Stomach (tissue), 9 donors: ENCODE data around the gene RNASE4. TPM values are rescaled to one million over a fixed set of nuclear protein-coding genes. Genes with fewer than 3 reads are reported as not detected.

ENCODE experiments used
- DNase-seq, 2 donors: peaks; one replicate each; pipeline versions ENCODE4 v3.0.0 to v3.0.0-alpha.2; 2013 to 2019
- H3K27ac ChIP-seq, 5 donors: fragments of 200-600 bp in 4 of 5; sonication (generic) in 4 of 5; one replicate each; pipeline ENCODE4 v1.5.1; 2013 to 2019; ENCODE audit warnings: mild to moderate bottlenecking in 1 of 5, moderate library complexity in 1 of 5
- H3K27me3 ChIP-seq, 3 donors: fragments of 200-600 bp; sonication (generic); one replicate each; pipeline ENCODE4 v1.5.1; 2017 to 2019; ENCODE audit warnings: mixed run types in 1 of 3
- H3K36me3 ChIP-seq, 4 donors: fragments of 200-600 bp; sonication (generic); 1 replicate in 3 of 4; 2 replicates in 1 of 4; pipeline ENCODE4 v1.5.1; 2016 to 2019
- H3K4me1 ChIP-seq, 4 donors: fragments of 200-600 bp; sonication (generic); one replicate each; pipeline ENCODE4 v1.5.1; 2016 to 2019
- H3K4me3 ChIP-seq, 4 donors: fragments of 200-600 bp; sonication (generic) in 3 of 4; one replicate each; pipeline ENCODE4 v1.5.1; 2016 to 2019; ENCODE audit warnings: mild to moderate bottlenecking in 1 of 4
- H3K9me3 ChIP-seq, 4 donors: fragments of 200-600 bp; sonication (generic); one replicate each; pipeline ENCODE4 v1.5.1; 2016 to 2019
- EP300 ChIP-seq: sonication (generic); formaldehyde crosslinking; IDR thresholded peaks from one replicate; pipeline ENCODE4 v1.6.1; 2017; ENCODE audit warnings: antibody characterized with exemption
- POLR2A ChIP-seq, 4 donors: fragments of 450-650 bp; IDR thresholded peaks; one replicate each; pipeline ENCODE4 v1.6.1; 2016; ENCODE audit warnings: antibody characterized with exemption in 4 of 4, control low read depth in 2 of 4, mild to moderate bottlenecking in 1 of 4, moderate library complexity in 1 of 4
- POLR2AphosphoS5 ChIP-seq, 3 donors: sonication (generic); formaldehyde crosslinking; IDR thresholded peaks; one replicate each; pipeline ENCODE4 v1.6.1; 2016; ENCODE audit warnings: antibody characterized with exemption in 3 of 3
- WGBS, 5 donors: extraction: QIAGEN DNeasy Blood & Tissue Kit in 3 of 5; methylation state at CpG; one replicate each; pipeline versions ENCODE4 v1.1.5 to v1.1.7; 2013 to 2018; 5-methylcytosine and 5-hydroxymethylcytosine counted together
- intact Hi-C: fragments of 100-400 bp; cut with DNase I; formaldehyde crosslinking; loops from one replicate; pipeline ENCODE4 v1.15.1; 2023; ENCODE audit warnings: low total_unique reads
- polyA plus RNA-seq, 3 donors: library from polyadenylated mRNA; stranded (reverse); fragments of 200-250 nt; gene quantifications; one replicate each; pipeline ENCODE4 v1.2.3, GENCODE V29; 2013
- total RNA-seq, 5 donors: library from RNA; depleted of rRNA; stranded (reverse); fragments of >200 nt; gene quantifications; one replicate each; pipeline versions ENCODE4 v1.1.0 to v1.2.3, GENCODE V29; 2014 to 2016
- TF ChIP-seq, protein P1 (sequence below), 7 experiments: fragments of 450-650 bp in 4 of 7; fragments of 200-600 bp in 3 of 7; sonication (generic) in 3 of 7; IDR thresholded peaks; one replicate each; pipeline ENCODE4 v1.5.1; 2016 to 2019; ENCODE audit warnings: antibody characterized with exemption in 7 of 7, control low read depth in 2 of 7, mild to moderate bottlenecking in 1 of 7
- donor health status: healthy with polysubstance abuse.
- donor health status: Bipolar disorder and iron deficiency.
- donor health status: healthy.

RNASE4 gene
- total and polyA plus RNA-seq, 8 donors, result 13.4 to 158 (median 58.0) TPM; not detected in 1

DNA sequence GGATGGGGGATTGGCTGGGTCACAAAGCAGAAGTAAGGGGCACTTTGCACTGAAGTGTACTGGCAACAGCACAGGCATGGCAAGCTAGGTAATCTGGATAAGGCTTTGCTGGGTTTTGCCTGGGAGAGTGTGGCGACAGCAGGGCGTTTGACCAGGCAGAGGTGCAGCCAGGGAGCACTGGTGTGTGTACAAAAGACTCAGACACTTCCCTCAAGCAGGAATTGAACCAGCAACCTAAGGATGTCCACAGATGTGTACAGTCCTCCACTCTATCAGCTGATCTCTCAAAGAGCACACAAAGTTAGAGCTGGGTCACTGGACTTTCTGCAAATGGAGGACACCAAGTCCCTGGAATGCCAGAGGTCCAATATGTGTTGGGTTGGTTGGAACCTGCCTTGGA is 15.4 kb upstream of the RNASE4 start:
- Histone ChIP-seq H3K36me3 (no peaks in the 10 kb centered on the region), H3K4me3 (no peak overlapping the region), H3K9me3 (no peaks in the 10 kb centered on the region), H3K27ac (no peak overlapping the region), H3K27me3 (peaks cover 0 to 24% (median 0%) of the 10 kb centered on the region in 3 donors), H3K4me1 (peaks cover 0 to 10% (median 2%) of the 10 kb centered on the region in 4 donors)
- TF ChIP-seq, protein P1, sequence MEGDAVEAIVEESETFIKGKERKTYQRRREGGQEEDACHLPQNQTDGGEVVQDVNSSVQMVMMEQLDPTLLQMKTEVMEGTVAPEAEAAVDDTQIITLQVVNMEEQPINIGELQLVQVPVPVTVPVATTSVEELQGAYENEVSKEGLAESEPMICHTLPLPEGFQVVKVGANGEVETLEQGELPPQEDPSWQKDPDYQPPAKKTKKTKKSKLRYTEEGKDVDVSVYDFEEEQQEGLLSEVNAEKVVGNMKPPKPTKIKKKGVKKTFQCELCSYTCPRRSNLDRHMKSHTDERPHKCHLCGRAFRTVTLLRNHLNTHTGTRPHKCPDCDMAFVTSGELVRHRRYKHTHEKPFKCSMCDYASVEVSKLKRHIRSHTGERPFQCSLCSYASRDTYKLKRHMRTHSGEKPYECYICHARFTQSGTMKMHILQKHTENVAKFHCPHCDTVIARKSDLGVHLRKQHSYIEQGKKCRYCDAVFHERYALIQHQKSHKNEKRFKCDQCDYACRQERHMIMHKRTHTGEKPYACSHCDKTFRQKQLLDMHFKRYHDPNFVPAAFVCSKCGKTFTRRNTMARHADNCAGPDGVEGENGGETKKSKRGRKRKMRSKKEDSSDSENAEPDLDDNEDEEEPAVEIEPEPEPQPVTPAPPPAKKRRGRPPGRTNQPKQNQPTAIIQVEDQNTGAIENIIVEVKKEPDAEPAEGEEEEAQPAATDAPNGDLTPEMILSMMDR (IDR thresholded peaks at IDR 0.05), result no peak
- TF ChIP-seq POLR2AphosphoS5 (IDR thresholded peaks at IDR 0.05), result no peak
- TF ChIP-seq EP300, result no peak
- no peak for TF ChIP-seq POLR2A (IDR thresholded peaks at IDR 0.05)
- intact Hi-C loops, result no loop called here
- DNase-seq, result no peak
- WGBS, 5 donors, result 81 to 91% (median 88%) methylated on average over 2 of the region's 2 CpGs

DNA sequence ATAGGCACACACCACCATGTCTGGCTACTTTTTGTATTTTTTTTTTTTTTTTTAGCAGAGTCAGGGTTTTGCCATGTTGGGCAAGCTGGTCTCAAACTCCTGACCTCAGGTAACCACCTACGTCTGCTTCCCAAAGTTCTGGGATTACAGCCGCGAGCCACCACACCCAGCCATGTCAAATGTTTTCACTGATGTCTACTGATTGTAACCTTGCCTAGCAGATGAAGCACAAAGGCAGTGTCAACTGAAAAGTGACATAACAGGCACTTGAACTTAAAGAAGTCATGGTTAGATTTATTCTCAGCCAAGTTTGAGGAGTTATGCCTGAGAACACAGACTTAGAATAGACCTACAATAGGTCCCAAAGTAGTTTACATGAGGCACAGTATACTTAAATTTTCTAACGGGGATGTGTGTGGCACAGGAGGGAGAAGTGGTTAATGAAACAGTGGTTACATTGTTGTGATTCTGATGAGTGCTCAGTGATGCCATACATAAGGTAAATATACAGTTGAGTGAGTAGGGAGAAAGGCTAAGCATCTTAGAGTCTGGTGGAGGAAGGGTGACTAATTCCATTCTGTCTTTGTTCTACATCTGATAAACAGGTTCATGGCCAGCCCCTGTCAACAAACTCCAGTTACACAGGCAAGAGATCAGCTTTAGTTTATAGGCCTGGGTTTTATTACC is 12.6 kb upstream of the RNASE4 start:
- 32 to 74% (median 52%) methylated on average over 4 of the region's 4 CpGs for WGBS, 5 donors
- intact Hi-C loops, result no loop called here
- H3K27ac ChIP-seq, result no peak overlapping the region
- peaks cover 0 to 10% (median 0%) of the 10 kb centered on the region in 3 donors for H3K27me3 ChIP-seq
- H3K9me3 ChIP-seq, result no peaks in the 10 kb centered on the region
- TF ChIP-seq POLR2A (IDR thresholded peaks at IDR 0.05) (no peak), POLR2AphosphoS5 (IDR thresholded peaks at IDR 0.05) (peak in 1 of 3 donors; percentile 23)
- no peak overlapping the region for H3K4me3 ChIP-seq
- no peaks in the 10 kb centered on the region for H3K36me3 ChIP-seq
- DNase-seq, result peak in 1 of 2 donors; percentile 70
- H3K4me1 ChIP-seq, result peaks cover 0 to 4% (median 0%) of the 10 kb centered on the region in 4 donors

DNA sequence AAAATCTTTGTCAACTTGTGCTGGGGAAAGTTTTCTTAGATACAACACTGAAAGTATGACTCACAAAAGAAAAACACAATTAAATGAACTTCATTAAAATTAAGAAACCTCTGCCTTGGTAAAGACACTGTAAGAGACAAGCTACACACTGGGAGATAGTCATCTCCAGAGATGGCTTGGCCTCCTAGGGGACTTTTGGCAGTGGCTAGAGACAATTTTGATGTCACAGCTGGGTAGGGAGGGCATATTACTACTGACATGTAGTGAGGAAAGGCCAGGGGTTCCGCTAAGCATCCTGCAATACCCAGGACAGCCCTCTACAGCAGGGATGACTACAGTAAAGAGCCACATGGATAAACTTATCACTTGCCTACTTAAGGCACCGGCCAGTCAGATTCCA is 8.7 kb upstream of the RNASE4 start:
- no peak for DNase-seq
- H3K9me3 ChIP-seq, result no peaks in the 10 kb centered on the region

DNA sequence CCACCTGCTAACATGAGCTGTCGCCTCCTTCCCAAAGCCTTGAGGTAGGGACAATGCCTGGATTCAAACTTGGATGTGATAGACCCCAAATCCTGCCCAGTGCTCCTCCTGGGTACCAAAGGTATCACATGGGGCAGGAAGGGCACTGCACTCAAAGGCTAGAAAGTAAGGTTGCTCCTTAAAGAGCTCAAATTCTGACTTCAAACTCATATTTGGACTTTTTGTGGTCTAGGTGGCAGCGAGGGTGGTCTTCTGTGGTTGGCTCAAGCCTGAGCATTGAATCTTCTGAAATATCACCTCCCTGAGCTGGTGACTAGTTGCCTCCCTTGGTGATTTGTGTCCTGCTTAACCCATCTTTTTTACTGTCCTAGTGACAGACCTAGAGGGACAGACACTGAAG is 8.3 kb upstream of the RNASE4 start:
- H3K4me3 ChIP-seq, result no peak overlapping the region
- H3K36me3 ChIP-seq, result no peaks in the 10 kb centered on the region
- H3K27ac ChIP-seq, result no peak overlapping the region
- intact Hi-C loops, result no loop called here
- DNase-seq, result no peak
- TF ChIP-seq POLR2AphosphoS5 (IDR thresholded peaks at IDR 0.05), result no peak
- no peak for TF ChIP-seq POLR2A (IDR thresholded peaks at IDR 0.05)
- TF ChIP-seq, protein P1 (IDR thresholded peaks at IDR 0.05), result no peak
- no peak for TF ChIP-seq EP300
- H3K9me3 ChIP-seq, result no peaks in the 10 kb centered on the region
- H3K27me3 ChIP-seq, result peaks cover 0 to 7% (median 0%) of the 10 kb centered on the region in 3 donors
- 69 to 92% (median 91%) methylated on average over 2 of the region's 2 CpGs for WGBS, 5 donors
- peaks cover 9 to 16% (median 10%) of the 10 kb centered on the region in 4 donors for H3K4me1 ChIP-seq

More for the DNA sequence above, 8.7 kb upstream of the RNASE4 start:
- H3K4me3 ChIP-seq, result no peak overlapping the region
- intact Hi-C loops, result no loop called here
- H3K27me3 ChIP-seq, result peaks cover 0 to 7% (median 0%) of the 10 kb centered on the region in 3 donors
- peaks cover 5 to 12% (median 6%) of the 10 kb centered on the region in 4 donors for H3K4me1 ChIP-seq
- no peak for TF ChIP-seq EP300
- TF ChIP-seq POLR2A (IDR thresholded peaks at IDR 0.05), result no peak
- TF ChIP-seq POLR2AphosphoS5 (IDR thresholded peaks at IDR 0.05), result no peak
- TF ChIP-seq, protein P1 (IDR thresholded peaks at IDR 0.05), result no peak
- no peaks in the 10 kb centered on the region for H3K36me3 ChIP-seq
- WGBS, 5 donors, result 83 to 100% (median 83%) methylated on average over 2 of the region's 2 CpGs
- H3K27ac ChIP-seq, result no peak overlapping the region

DNA sequence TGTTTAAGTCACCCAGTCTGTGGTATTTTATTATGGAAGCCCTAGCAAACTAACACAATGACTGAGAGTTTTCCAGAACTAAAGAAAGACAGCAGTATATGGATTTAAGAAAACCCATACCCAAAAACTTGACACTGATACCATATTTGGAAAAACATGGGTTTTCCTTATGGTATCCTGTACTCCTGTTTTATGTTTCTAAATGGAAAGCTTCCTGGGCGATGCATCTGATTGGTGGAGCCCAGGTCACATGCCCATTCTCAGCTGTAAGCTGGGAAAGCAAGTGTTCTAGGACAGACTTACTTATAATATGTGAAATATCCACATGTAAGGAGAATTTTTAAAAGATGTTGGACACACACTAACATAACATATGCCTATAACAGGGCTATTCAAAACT is 4.5 kb upstream of the RNASE4 start:
- peak in 1 of 2 donors; percentile 57 for DNase-seq
- H3K9me3 ChIP-seq, result no peaks in the 10 kb centered on the region
- intact Hi-C loops, result no loop called here
- no peaks in the 10 kb centered on the region for H3K36me3 ChIP-seq
- no peak for TF ChIP-seq EP300
- H3K27ac ChIP-seq, result peak overlapping the region in 1 of 5 donors; percentile 100
- no peak overlapping the region for H3K4me3 ChIP-seq
- 89 to 100% (median 95%) methylated on average over 1 of the region's 1 CpG for WGBS, 5 donors
- peaks cover 9 to 26% (median 16%) of the 10 kb centered on the region in 4 donors for H3K4me1 ChIP-seq
- no peaks in the 10 kb centered on the region for H3K27me3 ChIP-seq
